ENCODE measurements around the gene LSM14B.

The LSM14B gene

GRCh38 chr20:62151225-62151624 is 28.9 kb downstream of the LSM14B start:
- no peak overlapping the region for H3K9ac ChIP-seq (ENCODE audit: low read length)
- H3K27me3 ChIP-seq (replicated peaks; ENCODE audit: control insufficient read depth, insufficient read depth, low read length): no peaks in the 10 kb centered on the region
- no peaks in the 10 kb centered on the region for H3K4me1 ChIP-seq (ENCODE audit: control insufficient read depth, insufficient read depth, low read length)
- H3K9me3 ChIP-seq (ENCODE audit: control insufficient read depth, low read length): no peaks in the 10 kb centered on the region
- DNase-seq (ENCODE audit: low read depth): no peak
- H3K36me3 ChIP-seq (ENCODE audit: control insufficient read depth, insufficient read depth, low read length, severe bottlenecking): peaks cover 12% of the 10 kb centered on the region
- H3K4me3 ChIP-seq (ENCODE audit: low read length): no peak overlapping the region

GRCh38 chr20:62151835-62152364 is 29.6 kb downstream of the LSM14B start:
- Histone ChIP-seq H3K9ac (ENCODE audit: low read length) (no peak overlapping the region), H3K36me3 (ENCODE audit: control insufficient read depth, insufficient read depth, low read length, severe bottlenecking) (peaks cover 12% of the 10 kb centered on the region), H3K27me3 (replicated peaks; ENCODE audit: control insufficient read depth, insufficient read depth, low read length) (no peaks in the 10 kb centered on the region), H3K9me3 (ENCODE audit: control insufficient read depth, low read length) (no peaks in the 10 kb centered on the region), H3K4me3 (ENCODE audit: low read length) (no peak overlapping the region), H3K4me1 (ENCODE audit: control insufficient read depth, insufficient read depth, low read length) (no peaks in the 10 kb centered on the region)
- DNase-seq (ENCODE audit: low read depth): no peak

GRCh38 chr20:62155428-62156253 is 33.4 kb downstream of the LSM14B start:
- H3K36me3 ChIP-seq (ENCODE audit: control insufficient read depth, insufficient read depth, low read length, severe bottlenecking): peaks cover 15% of the 10 kb centered on the region
- no peaks in the 10 kb centered on the region for H3K9me3 ChIP-seq (ENCODE audit: control insufficient read depth, low read length)
- H3K27me3 ChIP-seq (replicated peaks; ENCODE audit: control insufficient read depth, insufficient read depth, low read length): no peaks in the 10 kb centered on the region
- H3K4me3 ChIP-seq (ENCODE audit: low read length): no peak overlapping the region
- H3K9ac ChIP-seq (ENCODE audit: low read length): no peak overlapping the region
- no peaks in the 10 kb centered on the region for H3K4me1 ChIP-seq (ENCODE audit: control insufficient read depth, insufficient read depth, low read length)
- peak; percentile 29 for DNase-seq (ENCODE audit: low read depth)

GRCh38 chr20:62156254-62156556 is 33.9 kb downstream of the LSM14B start:
- H3K9ac ChIP-seq (ENCODE audit: low read length): no peak overlapping the region
- no peak overlapping the region for H3K4me3 ChIP-seq (ENCODE audit: low read length)
- no peaks in the 10 kb centered on the region for H3K27me3 ChIP-seq (replicated peaks; ENCODE audit: control insufficient read depth, insufficient read depth, low read length)
- H3K9me3 ChIP-seq (ENCODE audit: control insufficient read depth, low read length): no peaks in the 10 kb centered on the region
- peaks cover 19% of the 10 kb centered on the region for H3K36me3 ChIP-seq (ENCODE audit: control insufficient read depth, insufficient read depth, low read length, severe bottlenecking)
- no peaks in the 10 kb centered on the region for H3K4me1 ChIP-seq (ENCODE audit: control insufficient read depth, insufficient read depth, low read length)
- no peak for DNase-seq (ENCODE audit: low read depth)

- DNase-seq (ENCODE audit: low read depth): peak; percentile 65
- no peak overlapping the region for H3K4me3 ChIP-seq (ENCODE audit: low read length)
- H3K9ac ChIP-seq (ENCODE audit: low read length): no peak overlapping the region
- H3K36me3 ChIP-seq (ENCODE audit: control insufficient read depth, insufficient read depth, low read length, severe bottlenecking): peaks cover 19% of the 10 kb centered on the region
- H3K27me3 ChIP-seq (replicated peaks; ENCODE audit: control insufficient read depth, insufficient read depth, low read length): no peaks in the 10 kb centered on the region
- no peaks in the 10 kb centered on the region for H3K4me1 ChIP-seq (ENCODE audit: control insufficient read depth, insufficient read depth, low read length)
- H3K9me3 ChIP-seq (ENCODE audit: control insufficient read depth, low read length): no peaks in the 10 kb centered on the region
Measured at GRCh38 chr20:62156592-62157386, 34.5 kb downstream of the LSM14B start.

GRCh38 chr20:62157387-62158087 is 35.3 kb downstream of the LSM14B start:
- Histone ChIP-seq H3K9ac (ENCODE audit: low read length) (no peak overlapping the region), H3K27me3 (replicated peaks; ENCODE audit: control insufficient read depth, insufficient read depth, low read length) (no peaks in the 10 kb centered on the region), H3K36me3 (ENCODE audit: control insufficient read depth, insufficient read depth, low read length, severe bottlenecking) (peaks cover 21% of the 10 kb centered on the region), H3K9me3 (ENCODE audit: control insufficient read depth, low read length) (no peaks in the 10 kb centered on the region), H3K4me3 (ENCODE audit: low read length) (no peak overlapping the region), H3K4me1 (ENCODE audit: control insufficient read depth, insufficient read depth, low read length) (no peaks in the 10 kb centered on the region)
- DNase-seq (ENCODE audit: low read depth): no peak

- Histone ChIP-seq H3K9ac (ENCODE audit: low read length) (no peak overlapping the region), H3K9me3 (ENCODE audit: control insufficient read depth, low read length) (no peaks in the 10 kb centered on the region), H3K36me3 (ENCODE audit: control insufficient read depth, insufficient read depth, low read length, severe bottlenecking) (peaks cover 24% of the 10 kb centered on the region), H3K27me3 (replicated peaks; ENCODE audit: control insufficient read depth, insufficient read depth, low read length) (no peaks in the 10 kb centered on the region), H3K4me1 (ENCODE audit: control insufficient read depth, insufficient read depth, low read length) (no peaks in the 10 kb centered on the region), H3K4me3 (ENCODE audit: low read length) (no peak overlapping the region)
- DNase-seq (ENCODE audit: low read depth): no peak
Measured at GRCh38 chr20:62158088-62158400, 35.8 kb downstream of the LSM14B start.

- no peaks in the 10 kb centered on the region for H3K4me1 ChIP-seq (ENCODE audit: control insufficient read depth, insufficient read depth, low read length)
- H3K27me3 ChIP-seq (replicated peaks; ENCODE audit: control insufficient read depth, insufficient read depth, low read length): no peaks in the 10 kb centered on the region
- DNase-seq (ENCODE audit: low read depth): no peak
- H3K9ac ChIP-seq (ENCODE audit: low read length): no peak overlapping the region
- no peak overlapping the region for H3K4me3 ChIP-seq (ENCODE audit: low read length)
- H3K9me3 ChIP-seq (ENCODE audit: control insufficient read depth, low read length): no peaks in the 10 kb centered on the region
- peaks cover 20% of the 10 kb centered on the region for H3K36me3 ChIP-seq (ENCODE audit: control insufficient read depth, insufficient read depth, low read length, severe bottlenecking)
Measured at GRCh38 chr20:62158541-62158940, 36.3 kb downstream of the LSM14B start.

GRCh38 chr20:62159052-62159451 is 36.8 kb downstream of the LSM14B start:
- Histone ChIP-seq H3K4me3 (ENCODE audit: low read length) (no peak overlapping the region), H3K4me1 (ENCODE audit: control insufficient read depth, insufficient read depth, low read length) (no peaks in the 10 kb centered on the region), H3K9ac (ENCODE audit: low read length) (no peak overlapping the region), H3K27me3 (replicated peaks; ENCODE audit: control insufficient read depth, insufficient read depth, low read length) (no peaks in the 10 kb centered on the region), H3K9me3 (ENCODE audit: control insufficient read depth, low read length) (no peaks in the 10 kb centered on the region), H3K36me3 (ENCODE audit: control insufficient read depth, insufficient read depth, low read length, severe bottlenecking) (peaks cover 24% of the 10 kb centered on the region)
- no peak for DNase-seq (ENCODE audit: low read depth)

- Histone ChIP-seq H3K36me3 (ENCODE audit: control insufficient read depth, insufficient read depth, low read length, severe bottlenecking) (peaks cover 27% of the 10 kb centered on the region), H3K9ac (ENCODE audit: low read length) (no peak overlapping the region), H3K4me1 (ENCODE audit: control insufficient read depth, insufficient read depth, low read length) (no peaks in the 10 kb centered on the region), H3K4me3 (ENCODE audit: low read length) (no peak overlapping the region), H3K27me3 (replicated peaks; ENCODE audit: control insufficient read depth, insufficient read depth, low read length) (no peaks in the 10 kb centered on the region), H3K9me3 (ENCODE audit: control insufficient read depth, low read length) (no peaks in the 10 kb centered on the region)
- DNase-seq (ENCODE audit: low read depth): no peak
Measured at GRCh38 chr20:62159839-62160238, 37.6 kb downstream of the LSM14B start.

GRCh38 chr20:62160253-62160652 is 38.0 kb downstream of the LSM14B start:
- peaks cover 31% of the 10 kb centered on the region for H3K36me3 ChIP-seq (ENCODE audit: control insufficient read depth, insufficient read depth, low read length, severe bottlenecking)
- no peaks in the 10 kb centered on the region for H3K27me3 ChIP-seq (replicated peaks; ENCODE audit: control insufficient read depth, insufficient read depth, low read length)
- H3K9me3 ChIP-seq (ENCODE audit: control insufficient read depth, low read length): no peaks in the 10 kb centered on the region
- H3K4me1 ChIP-seq (ENCODE audit: control insufficient read depth, insufficient read depth, low read length): no peaks in the 10 kb centered on the region
- H3K4me3 ChIP-seq (ENCODE audit: low read length): no peak overlapping the region
- DNase-seq (ENCODE audit: low read depth): no peak
- H3K9ac ChIP-seq (ENCODE audit: low read length): no peak overlapping the region

Data from adipocyte (in vitro differentiated cells).